DMS 273 (cell line): ENCODE data around the gene STXBP3.
A peak's percentile ranks its signal among the peaks of the same experiment; 100 is the strongest.
"Not testable (repeated sequence)": the region's sequence is repeated elsewhere in the genome, so short reads cannot be mapped to it uniquely, and the experiment has no call there.

Experiments
- DNase-seq: peaks from one replicate; lab custom pipeline; 2025; ENCODE audit not compliant: unreplicated experiment; lab: John Stamatoyannopoulos, UW

The STXBP3 gene, protein sequence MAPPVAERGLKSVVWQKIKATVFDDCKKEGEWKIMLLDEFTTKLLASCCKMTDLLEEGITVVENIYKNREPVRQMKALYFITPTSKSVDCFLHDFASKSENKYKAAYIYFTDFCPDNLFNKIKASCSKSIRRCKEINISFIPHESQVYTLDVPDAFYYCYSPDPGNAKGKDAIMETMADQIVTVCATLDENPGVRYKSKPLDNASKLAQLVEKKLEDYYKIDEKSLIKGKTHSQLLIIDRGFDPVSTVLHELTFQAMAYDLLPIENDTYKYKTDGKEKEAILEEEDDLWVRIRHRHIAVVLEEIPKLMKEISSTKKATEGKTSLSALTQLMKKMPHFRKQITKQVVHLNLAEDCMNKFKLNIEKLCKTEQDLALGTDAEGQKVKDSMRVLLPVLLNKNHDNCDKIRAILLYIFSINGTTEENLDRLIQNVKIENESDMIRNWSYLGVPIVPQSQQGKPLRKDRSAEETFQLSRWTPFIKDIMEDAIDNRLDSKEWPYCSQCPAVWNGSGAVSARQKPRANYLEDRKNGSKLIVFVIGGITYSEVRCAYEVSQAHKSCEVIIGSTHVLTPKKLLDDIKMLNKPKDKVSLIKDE

DNA sequence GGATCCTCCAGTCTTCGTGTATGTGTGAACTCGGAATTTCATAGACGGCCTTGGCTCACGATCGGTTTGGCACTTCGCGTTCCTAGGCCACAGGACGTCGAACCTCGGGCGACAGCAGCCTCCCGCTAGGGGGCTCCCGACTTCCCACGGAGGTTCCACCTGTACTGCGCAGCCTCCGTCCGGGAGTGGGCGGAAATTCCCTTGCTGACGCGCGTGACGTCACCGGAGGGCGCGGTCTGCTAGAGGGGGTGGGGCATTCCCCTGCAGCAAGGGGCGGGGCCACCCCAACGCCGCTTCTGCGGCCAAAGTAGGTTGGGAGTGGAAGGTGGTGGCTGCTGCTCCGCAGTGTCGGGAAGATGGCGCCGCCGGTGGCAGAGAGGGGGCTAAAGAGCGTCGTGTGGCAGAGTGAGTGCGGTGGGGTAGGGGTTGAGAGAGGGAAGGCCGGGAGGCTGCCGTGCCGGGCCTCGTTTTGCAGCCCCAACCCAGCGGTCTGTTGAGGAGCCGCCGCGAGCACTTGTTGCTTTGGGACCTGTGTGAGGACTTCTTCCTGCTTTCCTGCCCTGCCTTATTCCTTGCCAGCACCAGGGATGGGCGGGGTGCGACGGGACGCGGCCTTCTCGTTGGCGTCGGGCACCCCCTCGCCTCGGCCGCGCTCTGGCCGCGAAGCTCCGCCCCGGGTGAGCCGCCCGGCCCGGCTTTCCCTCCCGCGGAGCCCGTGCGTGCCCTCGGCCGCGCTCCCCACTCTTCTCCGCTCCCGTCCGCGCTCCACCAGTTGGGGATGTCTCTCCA lies at the start of gene STXBP3:
Gene STXBP3, plus strand, starts transcription at position 293 of the 789 bp plus-strand sequence. Its CDS starts 64 bp downstream, at position 357.
- DNase-seq = peak; percentile 99

DNA sequence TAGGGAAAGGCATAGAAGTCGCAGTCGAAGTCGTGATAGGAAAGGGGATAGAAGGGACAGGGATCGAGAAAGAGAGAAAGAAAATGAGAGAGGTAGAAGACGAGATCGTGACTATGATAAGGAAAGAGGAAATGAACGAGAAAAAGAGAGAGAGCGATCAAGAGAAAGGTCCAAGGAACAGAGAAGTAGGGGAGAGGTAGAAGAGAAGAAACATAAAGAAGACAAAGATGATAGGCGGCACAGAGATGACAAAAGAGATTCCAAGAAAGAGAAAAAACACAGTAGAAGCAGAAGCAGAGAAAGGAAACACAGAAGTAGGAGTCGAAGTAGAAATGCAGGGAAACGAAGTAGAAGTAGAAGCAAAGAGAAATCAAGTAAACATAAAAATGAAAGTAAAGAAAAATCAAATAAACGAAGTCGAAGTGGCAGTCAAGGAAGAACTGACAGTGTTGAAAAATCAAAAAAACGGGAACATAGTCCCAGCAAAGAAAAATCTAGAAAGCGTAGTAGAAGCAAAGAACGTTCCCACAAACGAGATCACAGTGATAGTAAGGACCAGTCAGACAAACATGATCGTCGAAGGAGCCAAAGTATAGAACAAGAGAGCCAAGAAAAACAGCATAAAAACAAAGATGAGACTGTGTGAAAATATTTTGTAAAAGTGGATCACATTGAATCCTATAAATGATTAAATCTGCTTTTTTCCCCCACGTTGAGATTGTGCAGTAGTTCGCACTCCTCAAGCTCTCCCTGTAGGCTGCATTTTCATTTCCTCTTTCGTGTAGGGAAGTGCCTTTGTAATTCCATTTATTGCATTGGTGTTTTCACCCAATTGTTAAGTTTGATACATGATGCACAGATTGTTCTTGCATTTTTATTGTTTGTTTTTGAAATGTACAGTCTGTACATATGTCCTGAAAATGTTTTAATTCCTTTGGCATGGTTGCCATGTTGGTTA lies 46.8 kb upstream of the STXBP3 start:
- DNase-seq = no peak

DNA sequence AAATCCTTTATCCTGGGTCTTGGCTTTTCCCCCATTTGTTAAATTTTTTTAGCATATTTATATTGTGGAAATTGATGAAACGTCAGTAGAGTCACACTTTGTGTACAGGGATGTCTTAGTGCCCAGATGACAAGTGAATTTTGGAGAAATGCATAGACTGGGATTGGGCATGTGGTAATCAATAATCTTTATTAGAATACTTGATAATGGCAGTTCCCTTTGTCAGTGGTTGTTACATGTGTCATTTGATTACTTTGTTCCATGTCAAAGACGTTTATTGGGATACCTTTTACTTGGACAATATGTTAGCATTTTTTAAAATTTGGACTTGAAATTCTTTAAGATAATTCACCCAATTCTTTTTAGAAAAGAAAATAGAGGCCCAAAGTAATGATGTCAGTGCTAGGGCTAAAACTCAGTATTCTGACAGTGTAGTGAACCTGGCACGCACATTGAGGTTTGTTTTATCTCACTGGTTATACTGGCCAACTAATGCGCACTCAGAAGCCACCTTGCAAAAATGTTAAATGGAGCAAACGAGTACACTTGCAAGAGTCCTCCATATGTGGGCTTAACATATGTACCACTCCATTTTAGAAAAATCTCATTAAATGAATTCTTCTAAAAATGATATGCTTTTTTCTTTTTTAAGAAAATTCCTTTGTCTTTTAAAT lies 45.2 kb upstream of the STXBP3 start:
- no peak for DNase-seq

DNA sequence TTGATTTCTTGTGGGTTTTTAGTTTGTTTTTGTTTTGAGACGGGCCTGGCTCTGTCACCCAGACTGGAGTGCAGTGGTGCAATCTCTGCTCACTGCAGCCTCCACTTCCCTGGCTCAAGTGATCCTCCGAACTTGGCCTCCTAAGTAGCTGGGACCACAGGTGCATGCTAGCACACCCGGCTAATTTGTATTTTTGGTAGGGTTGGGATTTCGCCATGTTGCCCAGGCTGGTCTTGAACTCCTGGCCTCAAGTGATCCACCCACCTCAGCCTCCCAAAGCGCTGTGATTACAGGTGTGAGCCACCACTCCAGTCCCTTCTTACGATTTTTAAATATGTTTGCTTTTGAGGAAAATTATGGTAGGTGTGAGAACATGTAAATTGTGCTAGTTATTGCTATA lies 44.4 kb upstream of the STXBP3 start:
- DNase-seq = not testable (repeated sequence)

DNA sequence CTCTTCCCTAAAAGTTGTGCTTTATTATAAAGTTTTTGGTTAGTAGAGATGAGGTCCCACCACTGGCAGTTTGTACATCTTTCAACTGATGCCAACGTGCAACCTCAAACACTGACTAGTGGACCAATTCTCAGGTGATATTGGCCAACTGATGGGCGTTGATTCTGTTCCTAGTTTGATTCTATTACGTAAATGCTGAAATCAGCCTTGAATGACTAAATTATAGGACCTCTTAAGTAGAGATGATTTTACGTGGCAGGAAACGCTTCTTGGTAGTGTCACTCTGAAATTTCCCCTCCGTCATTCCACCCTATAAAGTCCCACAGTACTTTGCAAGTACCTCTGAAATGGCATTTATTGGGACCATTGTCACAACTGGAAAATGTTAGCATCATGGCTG lies 42.5 kb upstream of the STXBP3 start:
- DNase-seq = peak; percentile 29

DNA sequence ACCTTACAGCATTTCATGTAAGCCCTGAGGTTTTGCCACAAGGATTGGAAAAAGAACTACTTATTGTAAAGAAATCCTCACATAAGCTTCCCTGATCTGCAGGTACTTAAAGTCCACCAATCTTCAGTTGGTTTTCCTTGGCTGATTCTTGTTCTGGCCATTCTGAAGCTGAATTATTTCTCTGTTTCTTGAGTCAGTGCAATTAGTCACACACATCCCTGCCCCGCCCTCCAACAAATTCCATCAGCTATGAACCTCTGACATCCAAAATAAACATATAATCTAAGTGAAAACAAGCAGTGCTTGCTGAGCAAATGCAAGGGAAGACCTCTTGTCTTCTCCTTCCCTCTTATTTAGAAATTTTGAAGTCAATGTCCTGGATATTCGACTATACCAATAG lies 42.0 kb upstream of the STXBP3 start:
- no peak for DNase-seq

DNA sequence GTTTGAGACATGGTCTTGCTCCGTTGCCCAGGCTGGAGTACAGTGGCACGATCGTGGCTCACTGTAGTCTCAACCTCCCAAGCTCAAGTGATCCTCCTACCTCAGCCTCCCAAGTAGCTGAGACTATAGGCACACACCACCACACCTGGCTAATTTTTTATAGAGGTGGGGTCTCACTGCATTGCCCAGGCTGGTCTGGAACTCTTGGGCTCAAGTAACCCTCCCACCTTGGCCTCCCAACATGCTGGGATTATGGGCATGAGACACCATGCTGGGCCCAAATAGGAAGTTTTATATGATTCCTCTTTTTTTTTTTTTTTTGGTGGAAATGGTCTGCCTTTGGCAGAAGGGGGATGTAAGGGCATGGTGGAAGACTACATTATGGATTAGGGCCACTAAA lies 39.8 kb upstream of the STXBP3 start:
- no peak for DNase-seq

DNA sequence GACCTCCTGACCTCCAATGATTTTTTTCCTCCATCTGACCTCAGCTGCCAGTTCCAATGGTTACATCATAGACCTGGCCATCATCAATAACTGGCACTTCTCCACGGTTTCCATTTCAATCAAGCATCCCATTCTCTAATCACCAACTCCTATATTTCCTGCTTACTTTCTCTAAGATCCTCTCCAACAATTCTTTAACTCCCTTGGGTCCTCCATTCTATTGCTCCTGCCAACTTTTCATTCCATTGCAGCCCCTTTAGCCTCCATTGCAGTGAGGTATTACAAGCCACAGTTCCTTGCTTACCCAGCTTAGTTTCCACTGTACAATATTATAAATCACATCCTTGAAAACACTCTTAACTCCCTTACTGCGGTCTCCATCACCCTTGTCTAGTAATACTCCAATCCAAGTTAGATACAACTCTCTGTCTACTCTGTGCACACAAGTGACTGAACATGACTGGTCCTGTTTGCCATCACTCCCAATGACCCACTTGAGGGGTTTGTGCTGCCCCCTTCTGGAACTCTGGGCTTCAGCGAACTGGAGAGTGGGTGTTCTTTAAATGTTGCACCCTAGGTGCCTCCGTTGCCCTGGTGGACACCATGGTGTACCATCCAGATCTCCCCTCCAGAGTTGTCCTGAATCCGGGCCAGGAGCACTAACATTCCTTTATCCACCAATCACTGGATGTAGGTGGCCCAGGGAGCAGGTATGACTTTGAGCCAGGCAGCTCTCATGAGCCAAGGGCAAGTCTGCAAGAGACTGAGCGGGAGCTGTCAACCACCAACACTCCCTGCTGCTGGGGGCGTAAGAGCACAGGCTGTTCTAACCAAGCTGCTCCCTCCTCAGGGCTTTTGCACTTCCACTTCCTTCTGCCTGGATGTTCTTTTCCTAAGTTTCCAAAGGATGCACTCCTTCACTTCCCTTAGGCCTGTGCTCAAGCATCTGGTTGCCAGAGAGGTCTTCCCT lies 37.5 kb upstream of the STXBP3 start:
- DNase-seq = peak; percentile 48

DNA sequence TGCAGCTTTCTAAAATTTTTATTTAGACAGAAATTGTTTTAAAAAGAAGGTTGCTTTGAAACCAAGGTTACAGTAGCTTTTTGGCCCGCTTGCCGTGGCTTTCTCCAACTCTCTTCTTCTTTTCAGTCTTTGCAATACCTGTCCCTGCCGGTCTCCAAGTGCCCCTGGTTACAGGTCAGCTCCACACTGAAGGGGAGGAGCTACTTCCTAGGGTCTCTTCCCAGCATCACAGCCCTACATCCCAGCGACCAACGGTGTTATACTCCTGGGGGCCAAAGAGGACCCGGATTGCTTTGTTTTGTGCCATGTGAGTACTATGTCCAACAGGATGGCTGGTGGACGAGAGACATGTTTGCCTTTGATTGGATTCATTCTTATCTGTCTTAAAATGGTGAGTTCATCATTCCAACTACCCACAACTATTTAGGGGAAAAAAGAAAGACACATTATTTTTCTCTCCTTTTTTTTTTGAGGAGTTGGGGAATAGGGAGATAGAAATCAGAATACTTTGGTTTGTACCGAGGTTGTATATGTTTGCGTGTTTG lies 33.8 kb upstream of the STXBP3 start, which contains the start of gene FNDC7:
Gene FNDC7, plus strand, starts transcription at position 303 of the 545 bp plus-strand sequence. Its CDS starts 26 bp downstream, at position 329.
- no peak for DNase-seq

DNA sequence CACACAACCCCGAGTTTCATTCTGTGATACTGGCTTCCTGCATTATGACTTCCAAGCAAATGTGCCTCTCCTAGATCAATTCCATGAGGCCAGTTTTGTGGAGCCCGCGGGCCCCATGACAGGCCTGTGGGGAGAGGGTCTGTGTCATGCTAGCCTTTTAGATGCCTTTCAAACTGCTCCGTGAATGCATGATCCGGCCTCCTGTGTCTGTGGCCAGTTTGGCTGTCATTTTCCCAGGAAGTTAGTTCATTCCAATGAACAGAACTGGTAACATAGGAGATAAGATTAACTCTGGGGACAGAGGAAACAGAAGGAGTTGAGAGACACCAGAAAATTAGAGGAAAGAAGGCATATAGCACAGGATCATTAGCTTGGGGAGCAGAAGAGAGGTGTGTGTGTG lies 30.5 kb upstream of the STXBP3 start:
- no peak for DNase-seq

DNA sequence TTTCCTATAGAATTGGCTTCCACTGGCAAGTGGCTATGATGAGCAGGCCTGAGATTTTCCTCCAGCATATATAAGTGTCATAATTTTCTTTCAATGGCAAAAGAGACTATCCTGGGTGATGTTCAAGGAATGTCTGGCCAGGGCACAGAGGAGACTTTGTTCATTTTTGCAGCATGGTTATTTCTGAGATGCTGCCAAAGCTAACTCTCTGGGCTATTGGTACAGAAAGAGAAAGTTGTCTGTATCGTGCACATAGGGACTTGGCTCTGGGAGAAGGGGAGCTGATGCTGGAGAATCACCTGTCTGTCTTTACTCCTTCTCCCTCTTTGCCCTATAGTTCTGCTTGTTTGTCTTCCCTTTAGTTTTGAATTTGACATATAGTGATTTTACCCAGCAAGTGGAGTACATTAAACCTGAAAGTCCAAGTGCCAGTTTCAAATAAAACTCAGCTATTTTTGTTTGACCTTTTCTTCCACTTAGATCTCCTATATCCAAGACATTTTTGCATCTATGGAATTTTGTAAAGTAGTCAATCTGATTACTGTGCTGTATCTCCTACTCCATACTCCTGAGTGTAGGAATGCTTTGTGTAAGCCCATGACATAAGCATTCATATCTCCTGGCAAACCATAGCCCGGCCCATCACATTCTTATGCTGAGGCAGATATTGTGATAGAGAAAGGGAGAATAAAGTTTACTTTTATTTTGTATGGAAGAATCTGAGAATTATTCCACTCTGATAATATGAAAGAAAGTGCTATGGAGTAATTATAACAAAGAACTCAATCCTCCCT lies 29.8 kb upstream of the STXBP3 start:
- DNase-seq = no peak

DNA sequence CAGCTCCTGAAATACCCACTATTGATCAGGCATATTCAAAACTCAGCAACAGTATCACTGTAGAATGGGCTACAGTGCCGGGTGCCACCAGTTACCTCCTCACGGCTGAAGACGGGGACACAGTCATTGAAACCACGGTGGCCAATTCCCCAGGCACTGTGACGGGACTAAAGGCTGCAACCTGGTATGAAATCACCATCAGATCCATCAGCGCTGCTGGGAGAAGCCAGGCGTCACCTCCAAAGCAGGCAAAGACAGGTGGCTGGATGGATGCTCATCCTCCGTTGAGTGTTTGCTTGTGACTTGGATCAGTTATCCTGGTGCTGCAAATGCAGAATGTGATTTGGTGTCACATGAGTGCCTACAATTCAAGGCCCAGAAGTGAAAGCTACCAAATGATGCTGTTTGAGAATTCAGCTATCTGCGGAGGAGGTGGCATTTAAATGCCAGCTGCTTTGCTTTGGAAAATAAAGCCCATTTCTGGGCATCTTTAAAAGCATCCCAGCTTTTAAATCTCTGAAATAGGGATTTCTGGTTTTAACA lies 28.6 kb upstream of the STXBP3 start:
- DNase-seq = no peak

DNA sequence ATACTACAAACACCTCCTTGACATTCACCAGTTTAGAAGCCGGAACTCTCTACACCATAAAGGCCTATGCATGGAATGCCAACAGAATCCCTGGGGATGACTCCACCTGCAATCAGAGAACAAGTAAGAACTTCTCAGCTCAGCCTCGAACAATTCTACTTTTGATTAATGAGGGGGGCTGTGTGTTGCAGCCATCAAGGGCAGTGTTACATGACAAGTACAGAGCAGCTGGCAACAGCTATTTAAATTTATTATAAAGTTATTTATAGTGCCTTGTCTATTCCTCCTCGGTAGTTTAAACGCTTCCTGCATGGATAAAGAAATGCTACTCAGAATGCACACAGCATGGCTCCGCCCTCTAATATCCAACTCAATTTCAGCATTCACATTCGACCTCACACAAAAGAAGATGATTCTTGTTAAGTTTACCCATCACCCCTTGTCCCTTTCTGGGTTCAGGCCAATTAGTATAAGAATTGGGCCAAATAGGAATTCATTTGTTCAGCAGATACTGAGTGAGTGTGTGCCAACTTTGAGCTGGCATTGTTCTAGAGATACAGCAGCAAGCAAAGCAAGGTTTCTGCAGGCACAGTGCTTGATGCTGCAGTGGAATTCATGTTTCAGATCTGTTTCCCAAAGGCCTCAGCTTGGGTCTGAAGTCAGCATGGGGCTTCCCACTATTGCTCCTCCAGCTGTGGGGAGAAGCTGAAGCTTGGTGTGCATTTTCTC lies 27.4 kb upstream of the STXBP3 start:
- no peak for DNase-seq

DNA sequence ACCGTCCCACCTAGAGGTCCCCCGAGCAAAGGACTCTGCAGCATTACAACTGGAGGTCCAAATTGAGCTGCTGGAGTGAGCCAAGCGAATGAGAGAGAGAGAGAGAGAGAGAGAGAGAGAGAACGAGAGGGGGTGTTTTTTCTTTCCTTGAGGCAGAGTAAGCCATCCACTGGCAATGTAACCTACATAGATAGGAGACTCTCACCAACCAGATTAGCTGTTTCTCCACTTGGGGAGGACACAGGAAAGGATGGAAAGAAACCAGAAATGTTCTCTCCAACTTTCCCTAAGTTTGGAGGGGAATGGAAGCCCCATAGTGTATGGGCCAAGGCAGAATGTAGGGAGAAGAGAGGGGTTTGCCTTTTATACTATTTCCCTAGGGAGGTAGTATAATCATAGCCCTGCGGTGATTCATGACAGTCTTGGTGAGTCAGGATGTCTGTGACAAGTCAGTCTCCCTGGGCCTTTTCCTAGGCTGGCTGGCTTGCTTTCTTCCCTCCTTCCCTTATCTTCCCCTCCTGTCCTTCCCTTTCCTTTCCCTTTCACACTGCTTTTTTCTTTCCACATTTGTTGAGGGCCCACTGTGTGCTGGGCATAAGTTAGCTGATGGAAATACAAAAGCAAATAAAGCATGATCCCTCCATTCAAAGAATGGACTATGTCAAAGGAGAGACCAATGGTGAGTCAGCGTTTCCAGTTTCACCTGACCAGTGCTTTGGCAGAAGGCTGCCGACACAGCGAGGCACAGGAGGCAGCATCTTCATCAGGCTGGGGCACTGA lies 26.6 kb upstream of the STXBP3 start:
- peak; percentile 8 for DNase-seq

DNA sequence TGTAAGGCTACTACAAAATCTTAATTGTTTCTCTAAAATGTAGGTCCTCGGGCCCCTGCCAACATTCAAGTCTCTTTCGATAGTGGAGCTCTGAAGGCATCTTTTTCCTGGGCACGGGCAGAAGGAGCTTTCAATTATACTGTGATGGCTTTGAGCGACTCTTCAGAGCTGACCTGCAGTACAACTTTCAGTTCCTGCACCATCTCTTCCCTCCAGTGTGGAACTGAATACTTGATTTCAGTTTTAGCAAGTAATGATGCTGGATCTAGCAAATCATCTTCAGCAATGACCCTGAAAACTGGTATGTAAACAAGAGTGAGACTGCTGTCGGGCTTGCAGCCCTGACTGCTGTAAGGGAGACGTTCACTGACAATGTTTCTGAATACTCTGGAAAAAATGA lies 24.2 kb upstream of the STXBP3 start:
- no peak for DNase-seq

DNA sequence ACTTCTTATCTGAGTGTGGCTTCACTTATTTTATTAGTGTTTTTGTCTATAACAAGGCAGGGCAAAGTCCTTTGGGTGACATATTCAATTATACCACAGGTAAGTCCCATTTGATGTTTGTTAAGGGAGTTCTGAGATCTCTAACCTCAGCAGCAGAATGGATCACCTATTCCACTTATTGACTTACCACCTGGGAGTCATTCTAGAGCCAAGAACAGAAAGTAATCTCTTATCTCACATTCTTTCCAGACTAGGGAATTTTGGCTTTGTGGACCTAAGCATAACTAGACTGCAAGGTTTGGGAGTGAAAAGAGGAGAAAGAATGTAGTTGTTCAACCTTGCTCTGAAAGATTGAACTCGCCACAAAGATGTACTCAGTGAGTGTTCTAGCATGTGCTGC lies 20.6 kb upstream of the STXBP3 start:
- no peak for DNase-seq
